Endothelial cell of umbilical vein (primary cell): ENCODE measurements around the gene MYL3. TPM values are rescaled to one million over a fixed set of nuclear protein-coding genes. Genes with fewer than 3 reads are reported as not detected.
A peak's percentile ranks its signal among the peaks of the same experiment; 100 is the strongest.

ENCODE experiments used
- BruUV-seq: library from RNA; stranded (reverse); fragments of 400-500 nt; replicated peaks from 2 replicates; lab custom pipeline; 2021; lab: Mats Ljungman, UMichigan
- CTCF ChIA-PET: fragments of 300-600, 350-600 bp; sonication (Branson Sonifier 250); formaldehyde crosslinking; loops from one replicate; lab custom pipeline; 2021; ENCODE audit warnings: antibody characterized with exemption, inconsistent platforms; lab: Charles Lee
- POLR2A ChIA-PET: fragments of 300-600, 350-600 bp; sonication (Branson Sonifier 250); formaldehyde crosslinking; loops from one replicate; lab custom pipeline; 2021; ENCODE audit warnings: antibody characterized with exemption, inconsistent platforms; lab: Charles Lee
- DNase-seq: peaks from one replicate; pipeline ENCODE4 v3.0.0-alpha.2; 2011; ENCODE audit warnings: low read depth, low spot score
- FAIRE-seq: peaks from 2 replicates; lab custom pipeline; 2011; peaks lifted over from hg19 to GRCh38; lab: Jason Lieb, UNC
- H2AFZ ChIP-seq: 2 replicates; pipeline ENCODE4 v1.6.0; 2012; ENCODE audit warnings: low read depth, low read length, control low read depth, inconsistent platforms
- H3K27ac ChIP-seq: 2 replicates; pipeline ENCODE4 v1.5.1; 2011; ENCODE audit warnings: low read depth, mild to moderate bottlenecking, control low read depth, low read length, moderate library complexity; ENCODE audit not compliant: insufficient read depth
- H3K27me3 ChIP-seq, 2 experiments: 2 replicates each; pipeline versions ENCODE4 v1.6.0 to v1.6.1; 2011; ENCODE audit warnings: low read length in 2 of 2, mixed read lengths in 1 of 2; ENCODE audit not compliant: control insufficient read depth in 2 of 2, insufficient read depth in 2 of 2
- H3K36me3 ChIP-seq, 2 experiments: 2 replicates in 1 of 2; 3 replicates in 1 of 2; pipeline ENCODE4 v1.5.1; 2011; ENCODE audit warnings: low read length in 2 of 2, mild to moderate bottlenecking in 1 of 2, moderate library complexity in 1 of 2; ENCODE audit not compliant: control insufficient read depth in 2 of 2, insufficient read depth in 2 of 2; ENCODE audit errors: extremely low read depth in 1 of 2
- H3K4me1 ChIP-seq: 3 replicates; pipeline ENCODE4 v1.5.1; 2011; ENCODE audit warnings: mild to moderate bottlenecking, low read length; ENCODE audit not compliant: control insufficient read depth, insufficient read depth; ENCODE audit errors: extremely low read depth
- H3K4me2 ChIP-seq: 2 replicates; pipeline ENCODE4 v1.6.1; 2011; ENCODE audit warnings: low read length, control low read depth, mixed read lengths; ENCODE audit not compliant: insufficient read depth
- H3K4me3 ChIP-seq, 3 experiments: fragments of 200-600 bp in 1 of 3; sonication (generic), shearing (Covaris generic) in 1 of 3; replicated peaks in 1 of 3; 2 replicates each; pipeline ENCODE4 v1.5.1; 2011 to 2016; ENCODE audit warnings: control low read depth in 3 of 3, low read length in 3 of 3, mild to moderate bottlenecking in 2 of 3, inconsistent platforms in 1 of 3, low read depth in 1 of 3, moderate library complexity in 1 of 3; ENCODE audit not compliant: insufficient read depth in 1 of 3
- H3K79me2 ChIP-seq: 2 replicates; pipeline ENCODE4 v1.6.0; 2012; ENCODE audit warnings: low read length, inconsistent platforms; ENCODE audit not compliant: control insufficient read depth, insufficient read depth
- H3K9ac ChIP-seq: replicated peaks from 2 replicates; pipeline ENCODE3; 2011; ENCODE audit warnings: low read length, control low read depth; ENCODE audit not compliant: insufficient read depth; ENCODE audit errors: extremely low read depth
- H3K9me1 ChIP-seq: replicated peaks from 3 replicates; pipeline ENCODE4 v1.6.0; 2011; ENCODE audit warnings: mild to moderate bottlenecking, low read length; ENCODE audit not compliant: control insufficient read depth, insufficient read depth; ENCODE audit errors: extremely low read depth
- H3K9me3 ChIP-seq: replicated peaks from 2 replicates; pipeline ENCODE4 v1.5.1; 2012; ENCODE audit warnings: low read length, inconsistent platforms; ENCODE audit not compliant: control insufficient read depth, insufficient read depth
- H4K20me1 ChIP-seq: replicated peaks from 2 replicates; pipeline ENCODE3; 2011; ENCODE audit warnings: mild to moderate bottlenecking, low read length; ENCODE audit not compliant: control insufficient read depth, insufficient read depth; ENCODE audit errors: extremely low read depth
- CTCF ChIP-seq, 2 donors: IDR thresholded peaks; 1 replicate in 1 of 2; 2 replicates in 1 of 2; pipeline ENCODE4 v1.5.1; 2011; ENCODE audit warnings: low read length in 2 of 2, mild to moderate bottlenecking in 2 of 2, moderate library complexity in 2 of 2, control low read depth in 1 of 2, inconsistent platforms in 1 of 2, low read depth in 1 of 2; ENCODE audit not compliant: insufficient read depth in 1 of 2; ENCODE audit errors: extremely low read depth in 1 of 2
- EZH2 ChIP-seq: IDR thresholded peaks from 2 replicates; pipeline ENCODE4 v1.6.1; 2012; ENCODE audit warnings: borderline replicate concordance, low read depth, mild to moderate bottlenecking, moderate library complexity, low read length, inconsistent platforms; ENCODE audit not compliant: severe bottlenecking
- FOS ChIP-seq: IDR thresholded peaks from 2 replicates; pipeline ENCODE4 v1.6.1; 2011; ENCODE audit warnings: mild to moderate bottlenecking, low read length, moderate library complexity, borderline replicate concordance; ENCODE audit not compliant: insufficient read depth
- GATA2 ChIP-seq: IDR thresholded peaks from 2 replicates; pipeline ENCODE4 v1.7.0; 2011; ENCODE audit warnings: low read depth, mild to moderate bottlenecking, moderate library complexity, mixed read lengths, low read length; ENCODE audit not compliant: insufficient read length, insufficient read depth
- JUN ChIP-seq: IDR thresholded peaks from 2 replicates; pipeline ENCODE4 v1.6.1; 2011; ENCODE audit warnings: borderline replicate concordance, low read depth; ENCODE audit not compliant: insufficient read length, insufficient read depth
- MYC ChIP-seq: IDR thresholded peaks from one replicate; pipeline ENCODE4 v1.6.1; 2011; ENCODE audit warnings: mild to moderate bottlenecking, low read depth, low read length
- POLR2A ChIP-seq: IDR thresholded peaks from 2 replicates; pipeline ENCODE4 v1.6.1; 2012; ENCODE audit warnings: low read depth, mild to moderate bottlenecking, control low read depth, low read length
- POLR2AphosphoS5 ChIP-seq: IDR thresholded peaks from 2 replicates; pipeline ENCODE4 v1.6.1; 2012; ENCODE audit warnings: low read depth, mild to moderate bottlenecking, control low read depth, low read length, moderate library complexity; ENCODE audit not compliant: insufficient read depth
- dilution Hi-C: fragments of 300-500 bp; cut with MboI; formaldehyde crosslinking; loops from one replicate; pipeline ENCODE4 v1.15.0; 2019; ENCODE audit warnings: low sequenced_read_pairs; ENCODE audit not compliant: extremely low pct_ligation_motif_present
- intact Hi-C: fragments of 100-400 bp; cut with micrococcal nuclease; formaldehyde crosslinking; loops from one replicate; pipeline ENCODE4 v1.10.0; 2022
- polyA plus RNA-seq, 4 experiments: library from polyadenylated mRNA; depleted of rRNA in 3 of 4; stranded (reverse) in 3 of 4; unstranded in 1 of 4; fragments of >200 nt; gene quantifications; 2 replicates each; pipeline versions ENCODE4 v1.2.1 to v1.2.3, GENCODE V29; 2011 to 2012; ENCODE audit warnings: missing spikeins in 1 of 4
- total RNA-seq: library from RNA; stranded (reverse); gene quantifications from 2 replicates; pipeline ENCODE4 v1.2.3, GENCODE V29; 2021
- TF ChIP-seq, protein P1 (sequence below): IDR thresholded peaks from 2 replicates; pipeline ENCODE4 v1.6.1; 2011; ENCODE audit not compliant: insufficient read depth, insufficient read length

Gene MYL3
- total and polyA plus RNA-seq, 2 donors (not counting 3 experiments of a cell fraction or from before 2014, with no cell fraction given) = not detected

GRCh38 chr3:46873521-46873920 is 10.3 kb upstream of the MYL3 start:
- peaks cover 0 to 4% of the 10 kb centered on the region in 2 experiments for H3K27me3 ChIP-seq
- no peak overlapping the region for H3K9ac ChIP-seq
- no peak overlapping the region for H2AFZ ChIP-seq
- H3K9me3 ChIP-seq = no peaks in the 10 kb centered on the region
- intact Hi-C loops (no loop called here), dilution Hi-C loops (no loop called here)
- no peaks in the 10 kb centered on the region for H3K36me3 ChIP-seq
- no peaks in the 10 kb centered on the region for H3K79me2 ChIP-seq
- no peaks in the 10 kb centered on the region for H3K9me1 ChIP-seq
- no peaks in the 10 kb centered on the region for H4K20me1 ChIP-seq
- FAIRE-seq (no peak), DNase-seq (no peak)
- H3K4me3 ChIP-seq = no peak overlapping the region
- TF ChIP-seq MYC = no peak
- TF ChIP-seq POLR2AphosphoS5 = no peak
- TF ChIP-seq JUN = no peak
- no peak for TF ChIP-seq GATA2
- no peaks in the 10 kb centered on the region for H3K4me1 ChIP-seq
- no TSS peak for BruUV-seq
- H3K4me2 ChIP-seq = no peak overlapping the region
- H3K27ac ChIP-seq = no peak overlapping the region
- ChIA-PET POLR2A (no interaction called here), CTCF (interaction anchor here (1.3 to 4.0 kb wide), 4 partner anchors 14 to 36 kb away, joined by 3 to 22 read pairs (median 8); no protein-coding TSS in a partner anchor)

- Histone ChIP-seq H3K36me3 (no peaks in the 10 kb centered on the region), H3K9ac (no peak overlapping the region), H3K4me1 (no peaks in the 10 kb centered on the region), H3K9me1 (no peaks in the 10 kb centered on the region), H3K79me2 (no peaks in the 10 kb centered on the region), H3K4me3 (no peak overlapping the region), H4K20me1 (no peaks in the 10 kb centered on the region), H3K27me3 (peaks cover 0 to 4% of the 10 kb centered on the region in 2 experiments), H3K27ac (no peak overlapping the region), H3K4me2 (no peak overlapping the region), H3K9me3 (no peaks in the 10 kb centered on the region), H2AFZ (no peak overlapping the region)
- TF ChIP-seq, protein P1, sequence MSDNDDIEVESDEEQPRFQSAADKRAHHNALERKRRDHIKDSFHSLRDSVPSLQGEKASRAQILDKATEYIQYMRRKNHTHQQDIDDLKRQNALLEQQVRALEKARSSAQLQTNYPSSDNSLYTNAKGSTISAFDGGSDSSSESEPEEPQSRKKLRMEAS = no peak
- no peak for TF ChIP-seq MYC
- TF ChIP-seq POLR2AphosphoS5 = no peak
- TF ChIP-seq EZH2 = no peak
- no peak for TF ChIP-seq JUN
- TF ChIP-seq GATA2 = no peak
- TF ChIP-seq CTCF (IDR thresholded peaks at IDR 0.05; ENCODE audit: extremely low read depth in 1 of 2, insufficient read depth in 1 of 2, low read depth in 1 of 2, low read length in 2 of 2) = no peak
- no peak for TF ChIP-seq FOS
- TF ChIP-seq POLR2A = no peak
- CTCF ChIA-PET = interaction anchor here (1.1 to 4.0 kb wide), 5 partner anchors 8 to 38 kb away, joined by 3 to 22 read pairs (median 4); partner anchors contain the start of gene MYL3
- intact Hi-C loops (no loop called here), dilution Hi-C loops (no loop called here)
- DNase-seq (peak; percentile 65), FAIRE-seq (no peak)
- BruUV-seq = no TSS peak
- POLR2A ChIA-PET = no interaction called here
Observed at GRCh38 chr3:46871222-46871621, 8.0 kb upstream of the MYL3 start.
